HFFc6 (cell line): ENCODE measurements around the gene CHD3. TPM values are rescaled to one million over a fixed set of nuclear protein-coding genes. Genes with fewer than 3 reads are reported as not detected.

Source experiments
- DNase-seq: peaks from one replicate; pipeline ENCODE4 v3.0.0-alpha.2; 2018
- H3K27ac Mint-ChIP-seq: 2 replicates; pipeline ENCODE4 v1.8.0; 2020; ENCODE audit warnings: mild to moderate bottlenecking, mixed read lengths
- H3K27me3 Mint-ChIP-seq: 2 replicates; pipeline ENCODE4 v1.8.0; 2021; ENCODE audit warnings: mild to moderate bottlenecking, moderate library complexity, mixed read lengths; ENCODE audit not compliant: insufficient read depth
- H3K36me3 Mint-ChIP-seq: 2 replicates; pipeline ENCODE4 v1.8.0; 2021; ENCODE audit warnings: low read depth, mixed read lengths
- H3K4me1 Mint-ChIP-seq: 2 replicates; pipeline ENCODE4 v1.8.0; 2020; ENCODE audit warnings: low read depth, mixed read lengths
- H3K4me3 Mint-ChIP-seq: 2 replicates; pipeline ENCODE4 v1.8.0; 2020; ENCODE audit warnings: mild to moderate bottlenecking, moderate library complexity, mixed read lengths
- H3K9me3 Mint-ChIP-seq: 2 replicates; pipeline ENCODE4 v1.8.0; 2020; ENCODE audit warnings: mild to moderate bottlenecking, mixed read lengths
- total RNA-seq, 6 experiments: library from RNA; stranded (reverse); fragmentation: NEBNext Ultra II Directional; extraction: Animal tissue kit (Norgen Biotek cat#: 25700); gene quantifications; 2 replicates in 1 of 6; 3 replicates in 5 of 6; pipeline ENCODE4 v1.2.3, GENCODE V29; 2021
- TF ChIP-seq, protein P1 (sequence below): fragments of 200-600 bp; sonication (generic); IDR thresholded peaks from 2 replicates; pipeline ENCODE4 v1.5.0; 2021; ENCODE audit warnings: antibody characterized with exemption, mild to moderate bottlenecking

CHD3 gene
- total RNA-seq, 6 experiments from 2014 or later: 83.3 to 112 (median 110) TPM

DNA sequence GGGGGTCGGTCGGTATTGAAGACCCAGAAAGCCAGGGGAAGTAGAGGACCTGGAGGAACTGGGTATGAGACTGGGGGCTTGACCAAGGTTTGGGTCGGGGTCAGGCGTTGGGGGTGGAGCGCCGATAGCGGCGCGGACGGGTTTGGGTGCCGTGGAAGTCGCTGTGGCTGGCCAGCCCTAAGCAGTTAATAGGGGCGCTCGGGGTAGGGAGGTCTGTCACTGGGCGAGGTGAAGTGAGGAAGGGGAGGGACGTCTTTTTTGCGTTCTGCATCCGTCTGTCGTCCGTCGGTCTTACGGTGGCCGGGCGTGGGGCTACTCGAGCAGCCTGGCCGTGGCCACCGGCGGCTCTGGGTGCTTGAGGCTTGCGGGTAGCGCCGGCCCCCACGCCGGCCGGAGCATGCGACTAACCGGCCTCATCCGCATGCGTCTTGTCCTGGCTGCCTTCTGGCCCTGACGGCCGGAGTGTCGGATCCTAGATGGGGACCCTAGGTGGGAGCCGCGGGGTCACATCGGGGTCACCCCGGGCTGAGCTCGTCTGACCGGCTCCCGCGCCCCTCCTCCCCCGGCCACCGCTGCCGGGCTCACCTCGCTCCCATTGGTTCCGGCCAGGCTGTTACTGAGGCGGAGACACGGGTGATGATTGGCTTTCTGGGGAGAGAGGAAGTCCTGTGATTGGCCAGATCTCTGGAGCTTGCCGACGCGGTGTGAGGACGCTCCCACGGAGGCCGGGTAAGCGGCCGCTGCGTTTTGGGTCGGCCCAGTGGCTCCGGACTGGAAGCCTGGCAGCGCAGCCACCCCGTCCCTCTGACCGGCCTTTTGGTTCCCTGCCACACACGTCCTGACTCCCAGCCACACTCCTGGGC lies 44.1 kb upstream of the CHD3 start:
- Mint-ChIP-seq H3K4me1 (peaks cover 31% of the 10 kb centered on the region), H3K4me3 (peak overlapping the region; percentile 86), H3K9me3 (no peaks in the 10 kb centered on the region), H3K27ac (peak overlapping the region; percentile 97), H3K27me3 (peaks cover 8% of the 10 kb centered on the region), H3K36me3 (peaks cover 8% of the 10 kb centered on the region; the same call in 1 of the 2 replicates)
- peak; percentile 95 for DNase-seq
- TF ChIP-seq, protein P1, sequence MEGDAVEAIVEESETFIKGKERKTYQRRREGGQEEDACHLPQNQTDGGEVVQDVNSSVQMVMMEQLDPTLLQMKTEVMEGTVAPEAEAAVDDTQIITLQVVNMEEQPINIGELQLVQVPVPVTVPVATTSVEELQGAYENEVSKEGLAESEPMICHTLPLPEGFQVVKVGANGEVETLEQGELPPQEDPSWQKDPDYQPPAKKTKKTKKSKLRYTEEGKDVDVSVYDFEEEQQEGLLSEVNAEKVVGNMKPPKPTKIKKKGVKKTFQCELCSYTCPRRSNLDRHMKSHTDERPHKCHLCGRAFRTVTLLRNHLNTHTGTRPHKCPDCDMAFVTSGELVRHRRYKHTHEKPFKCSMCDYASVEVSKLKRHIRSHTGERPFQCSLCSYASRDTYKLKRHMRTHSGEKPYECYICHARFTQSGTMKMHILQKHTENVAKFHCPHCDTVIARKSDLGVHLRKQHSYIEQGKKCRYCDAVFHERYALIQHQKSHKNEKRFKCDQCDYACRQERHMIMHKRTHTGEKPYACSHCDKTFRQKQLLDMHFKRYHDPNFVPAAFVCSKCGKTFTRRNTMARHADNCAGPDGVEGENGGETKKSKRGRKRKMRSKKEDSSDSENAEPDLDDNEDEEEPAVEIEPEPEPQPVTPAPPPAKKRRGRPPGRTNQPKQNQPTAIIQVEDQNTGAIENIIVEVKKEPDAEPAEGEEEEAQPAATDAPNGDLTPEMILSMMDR: no peak

DNA sequence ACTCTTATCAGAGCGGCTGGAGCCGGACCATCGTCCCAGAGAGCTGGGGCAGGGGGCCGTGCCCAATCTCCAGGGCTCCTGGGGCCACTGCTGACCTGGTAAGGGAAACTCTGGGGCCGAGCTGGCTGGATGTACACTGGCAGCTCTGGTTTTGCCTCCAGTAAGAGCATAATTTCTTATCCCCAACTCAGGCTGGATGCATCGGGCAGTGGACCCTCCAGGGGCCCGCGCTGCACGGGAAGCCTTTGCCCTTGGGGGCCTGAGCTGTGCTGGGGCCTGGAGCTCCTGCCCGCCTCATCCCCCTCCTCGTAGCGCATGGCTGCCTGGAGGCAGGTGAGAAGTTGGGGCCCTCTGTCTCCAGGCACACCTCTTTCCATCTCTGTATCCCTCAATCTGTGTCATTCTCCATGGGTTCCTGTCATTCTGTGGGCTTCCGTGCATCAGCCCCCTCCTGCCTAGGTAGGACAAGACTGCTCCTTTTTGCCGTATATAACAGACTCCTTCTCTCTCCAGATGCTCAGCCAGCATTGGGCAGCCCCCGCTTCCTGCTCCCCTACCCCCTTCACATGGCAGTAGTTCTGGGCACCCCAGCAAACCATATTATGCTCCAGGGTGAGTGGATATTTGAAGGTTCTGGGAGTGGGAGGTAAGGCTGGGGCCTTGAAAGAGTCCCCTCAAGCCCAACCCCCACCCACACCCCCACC lies 43.1 kb upstream of the CHD3 start:
- TF ChIP-seq, protein P1: no peak
- peak overlapping the region; percentile 86 for H3K4me3 Mint-ChIP-seq
- no peak for DNase-seq
- H3K9me3 Mint-ChIP-seq: no peaks in the 10 kb centered on the region
- H3K36me3 Mint-ChIP-seq: peaks cover 6% of the 10 kb centered on the region; the same call in 1 of the 2 replicates
- H3K27ac Mint-ChIP-seq: peak overlapping the region; percentile 97
- H3K4me1 Mint-ChIP-seq: peaks cover 21% of the 10 kb centered on the region
- peaks cover 8% of the 10 kb centered on the region for H3K27me3 Mint-ChIP-seq

DNA sequence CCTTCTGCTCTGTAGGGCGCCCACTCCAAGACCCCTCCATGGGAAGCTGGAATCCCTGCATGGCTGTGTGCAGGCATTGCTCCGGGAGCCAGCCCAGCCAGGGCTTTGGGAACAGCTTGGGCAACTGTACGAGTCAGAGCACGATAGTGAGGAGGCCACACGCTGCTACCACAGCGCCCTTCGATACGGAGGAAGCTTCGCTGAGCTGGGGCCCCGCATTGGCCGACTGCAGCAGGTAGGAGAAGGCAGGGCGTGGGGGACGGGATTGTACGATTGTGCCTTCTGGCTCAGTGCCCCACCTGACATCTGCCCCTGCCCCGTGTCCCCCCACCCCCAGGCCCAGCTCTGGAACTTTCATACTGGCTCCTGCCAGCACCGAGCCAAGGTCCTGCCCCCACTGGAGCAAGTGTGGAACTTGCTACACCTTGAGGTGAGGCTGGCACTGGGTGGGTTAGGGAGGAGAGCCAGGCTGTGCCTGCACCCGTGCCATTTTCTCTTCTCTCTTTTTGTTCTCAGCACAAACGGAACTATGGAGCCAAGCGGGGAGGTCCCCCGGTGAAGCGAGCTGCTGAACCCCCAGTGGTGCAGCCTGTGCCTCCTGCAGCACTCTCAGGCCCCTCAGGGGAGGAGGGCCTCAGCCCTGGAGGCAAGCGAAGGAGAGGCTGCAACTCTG lies 42.4 kb upstream of the CHD3 start:
- H3K4me3 Mint-ChIP-seq: no peak overlapping the region
- H3K27ac Mint-ChIP-seq: peak overlapping the region; percentile 97
- TF ChIP-seq, protein P1: no peak
- DNase-seq: no peak
- H3K36me3 Mint-ChIP-seq: no peaks in the 10 kb centered on the region
- peaks cover 14% of the 10 kb centered on the region for H3K4me1 Mint-ChIP-seq
- H3K27me3 Mint-ChIP-seq: peaks cover 8% of the 10 kb centered on the region
- no peaks in the 10 kb centered on the region for H3K9me3 Mint-ChIP-seq

DNA sequence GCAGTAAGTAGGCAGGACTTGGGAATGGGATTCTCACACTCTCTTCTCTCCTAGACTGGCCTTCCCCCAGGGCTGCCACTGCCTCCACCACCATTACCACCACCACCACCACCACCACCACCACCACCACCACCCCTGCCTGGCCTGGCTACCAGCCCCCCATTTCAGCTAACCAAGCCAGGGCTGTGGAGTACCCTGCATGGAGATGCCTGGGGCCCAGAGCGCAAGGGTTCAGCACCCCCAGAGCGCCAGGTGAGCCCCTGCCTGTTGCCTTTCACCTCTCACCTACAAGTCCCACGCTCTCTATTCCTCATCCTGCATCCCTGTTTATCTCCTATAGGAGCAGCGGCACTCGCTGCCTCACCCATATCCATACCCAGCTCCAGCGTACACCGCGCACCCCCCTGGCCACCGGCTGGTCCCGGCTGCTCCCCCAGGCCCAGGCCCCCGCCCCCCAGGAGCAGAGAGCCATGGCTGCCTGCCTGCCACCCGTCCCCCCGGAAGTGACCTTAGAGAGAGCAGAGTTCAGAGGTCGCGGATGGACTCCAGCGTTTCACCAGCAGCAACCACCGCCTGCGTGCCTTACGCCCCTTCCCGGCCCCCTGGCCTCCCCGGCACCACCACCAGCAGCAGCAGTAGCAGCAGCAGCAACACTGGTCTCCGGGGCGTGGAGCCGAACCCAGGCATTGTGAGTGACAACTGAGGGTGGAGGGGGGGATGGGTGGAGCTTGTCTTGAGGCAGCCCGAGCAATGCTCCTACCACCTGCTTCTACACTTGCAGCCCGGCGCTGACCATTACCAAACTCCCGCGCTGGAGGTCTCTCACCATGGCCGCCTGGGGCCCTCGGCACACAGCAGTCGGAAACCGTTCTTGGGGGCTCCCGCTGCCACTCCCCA lies 41.6 kb upstream of the CHD3 start:
- H3K27ac Mint-ChIP-seq: no peak overlapping the region
- no peak for DNase-seq
- H3K27me3 Mint-ChIP-seq: peaks cover 6% of the 10 kb centered on the region
- TF ChIP-seq, protein P1: no peak
- no peak overlapping the region for H3K4me3 Mint-ChIP-seq
- no peaks in the 10 kb centered on the region for H3K9me3 Mint-ChIP-seq
- H3K4me1 Mint-ChIP-seq: peaks cover 9% of the 10 kb centered on the region
- peaks cover 3% of the 10 kb centered on the region; the same call in 1 of the 2 replicates for H3K36me3 Mint-ChIP-seq
